Hematopoietic multipotent progenitor cell treated with erythropoietin and hydrocortisone succinate and interleukin-3 and kit ligand, for 17 days (in vitro differentiated cells): Measurements from ENCODE around the gene NAP1L4.

ENCODE experiments used
- DNase-seq: peaks from one replicate; pipeline ENCODE4 v3.0.0-alpha.2; 2015; ENCODE audit warnings: low spot score

NAP1L4 gene

DNA sequence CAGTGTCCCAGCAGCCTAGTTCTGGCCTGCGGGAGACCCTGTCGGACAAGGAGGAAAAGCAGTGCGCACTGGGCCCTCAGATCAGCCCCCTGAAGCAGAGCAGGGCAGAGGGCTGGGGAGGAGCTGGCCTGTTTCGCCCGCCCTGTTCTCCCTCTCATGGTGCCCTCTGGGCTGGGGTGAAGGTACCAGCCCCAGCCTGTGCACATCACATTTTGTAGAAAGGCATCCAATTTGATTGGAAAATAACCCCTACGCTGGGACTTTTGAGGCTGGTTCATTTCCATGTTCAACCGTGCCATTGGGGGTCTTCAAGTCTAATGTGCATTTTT lies 832 bp upstream of the NAP1L4 start:
- no peak for DNase-seq

- peak; percentile 73 for DNase-seq
Observed at GRCh38 chr11:2991452-2992233, 486 bp downstream of the NAP1L4 start.

DNA sequence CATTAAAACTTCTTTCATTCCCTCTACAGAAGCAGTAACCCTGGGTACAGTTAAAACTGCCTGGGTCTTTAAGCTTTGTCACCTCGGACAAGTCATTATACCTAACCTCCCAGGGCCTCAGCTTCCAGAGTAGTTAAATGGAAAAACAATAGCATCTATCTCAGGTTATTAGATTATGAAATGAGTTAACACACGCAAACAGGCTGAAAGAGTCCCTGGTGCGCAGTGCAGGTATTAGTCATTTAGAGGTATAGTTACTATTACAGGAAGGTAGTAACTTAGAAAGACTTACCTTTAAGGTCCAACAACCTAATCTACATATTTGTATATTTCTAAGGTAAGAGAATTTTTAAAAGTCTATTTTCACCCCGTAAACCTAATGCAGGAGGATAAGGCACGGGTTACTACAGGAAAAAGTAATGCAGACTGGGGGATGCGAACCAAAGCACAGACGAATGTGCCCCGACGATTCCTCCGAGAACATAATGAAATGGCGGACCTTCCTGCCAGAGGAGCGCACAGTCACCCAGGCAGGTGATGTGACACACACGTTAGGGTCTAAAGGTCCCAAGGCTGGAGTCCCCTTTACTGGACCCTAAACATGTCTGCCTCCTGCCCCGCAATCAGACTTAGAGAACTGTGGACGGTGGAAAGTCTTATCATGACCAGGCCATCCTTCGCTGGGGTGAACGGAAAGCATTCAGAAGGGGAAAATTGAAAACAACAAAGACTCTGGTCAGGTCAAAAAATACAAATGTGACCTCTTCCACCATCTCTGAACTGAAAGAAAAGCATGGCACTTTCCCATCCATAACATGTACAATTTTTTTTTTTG lies 1.3 kb downstream of the NAP1L4 start:
- DNase-seq, result peak; percentile 70

DNA sequence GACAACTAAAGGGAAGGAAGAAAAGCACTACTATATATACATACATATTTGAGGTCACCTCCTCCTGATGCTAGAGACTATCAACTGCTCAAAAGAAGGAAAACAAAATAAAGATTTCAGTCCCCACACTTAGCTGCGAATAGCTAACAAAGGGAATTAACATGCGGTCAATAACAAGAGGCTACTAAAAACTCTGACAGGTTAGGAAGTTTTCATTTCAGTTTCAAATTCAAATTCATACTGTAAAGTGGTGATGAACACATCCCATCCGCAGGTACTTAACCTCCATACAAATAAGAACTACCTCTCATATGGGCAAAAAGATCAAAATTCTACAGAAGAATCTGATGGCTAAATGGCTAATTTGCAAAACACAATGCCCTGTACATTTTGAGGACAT lies 2.6 kb downstream of the NAP1L4 start:
- DNase-seq, result no peak

DNA sequence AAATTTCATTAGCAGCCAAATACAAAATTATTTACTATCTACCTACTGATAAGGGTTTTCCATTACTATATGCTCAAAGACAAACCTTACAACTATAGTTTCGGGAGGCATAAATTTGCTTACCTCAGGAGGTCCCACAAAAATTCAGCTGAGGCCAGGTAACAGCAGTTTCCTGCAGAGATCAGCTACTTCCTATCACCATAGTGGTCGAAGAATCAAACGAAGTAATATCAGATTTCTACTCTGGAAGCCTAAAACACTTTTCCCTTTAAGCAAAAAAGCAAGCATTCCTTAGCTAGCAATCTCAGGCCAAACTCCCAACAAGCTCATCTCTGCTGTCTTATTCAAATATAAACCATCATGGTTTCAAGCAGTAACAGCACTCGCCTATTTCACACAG lies 3.1 kb downstream of the NAP1L4 start:
- DNase-seq, result no peak

GRCh38 chr11:2987881-2988861 lies 4.0 kb downstream of the NAP1L4 start:
- DNase-seq, result peak; percentile 76

GRCh38 chr11:2983908-2984307 lies 8.2 kb downstream of the NAP1L4 start:
- DNase-seq, result no peak

- DNase-seq, result no peak
Observed at GRCh38 chr11:2982214-2982613, 9.9 kb downstream of the NAP1L4 start.

- no peak for DNase-seq
Observed at GRCh38 chr11:2981130-2981529, 11.0 kb downstream of the NAP1L4 start.

- no peak for DNase-seq
Observed at GRCh38 chr11:2980168-2980840, 11.8 kb downstream of the NAP1L4 start.

GRCh38 chr11:2977113-2977512 lies 15.0 kb downstream of the NAP1L4 start:
- DNase-seq, result no peak

DNA sequence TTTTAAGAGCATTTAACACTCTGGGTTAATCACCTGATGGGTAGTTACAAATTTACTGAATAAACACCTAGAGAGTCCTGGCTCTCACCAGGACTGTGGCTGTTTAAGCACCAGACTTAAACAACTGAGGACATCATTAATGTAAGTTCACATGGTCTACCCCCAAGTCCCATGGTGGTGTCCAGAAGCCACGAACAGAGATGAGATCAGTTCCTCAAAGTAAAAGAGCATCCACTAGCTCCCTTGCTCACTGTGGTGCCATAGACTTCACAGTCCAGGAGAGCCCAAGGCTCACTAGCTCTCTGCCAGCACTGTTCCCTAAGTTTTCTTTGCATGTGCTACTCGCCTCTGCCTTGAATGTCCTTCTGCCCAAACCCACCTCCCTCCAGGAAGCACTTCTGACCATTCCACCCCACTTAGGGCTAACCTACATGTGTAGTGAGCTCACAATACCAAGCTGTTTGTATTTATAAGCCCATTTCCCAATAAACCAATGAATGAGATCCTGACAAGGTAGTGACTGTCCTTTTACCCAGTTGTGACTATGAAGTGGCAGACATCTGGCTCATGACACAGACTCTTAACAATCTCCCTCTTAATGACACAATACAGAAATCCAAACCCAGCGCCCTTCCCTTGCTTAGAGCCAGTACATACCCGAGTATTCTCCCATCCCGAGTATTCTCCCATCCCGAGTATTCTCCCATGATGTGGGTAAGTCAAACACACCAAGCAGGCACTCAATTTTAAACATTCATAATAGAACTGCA lies 15.7 kb downstream of the NAP1L4 start:
- no peak for DNase-seq

DNA sequence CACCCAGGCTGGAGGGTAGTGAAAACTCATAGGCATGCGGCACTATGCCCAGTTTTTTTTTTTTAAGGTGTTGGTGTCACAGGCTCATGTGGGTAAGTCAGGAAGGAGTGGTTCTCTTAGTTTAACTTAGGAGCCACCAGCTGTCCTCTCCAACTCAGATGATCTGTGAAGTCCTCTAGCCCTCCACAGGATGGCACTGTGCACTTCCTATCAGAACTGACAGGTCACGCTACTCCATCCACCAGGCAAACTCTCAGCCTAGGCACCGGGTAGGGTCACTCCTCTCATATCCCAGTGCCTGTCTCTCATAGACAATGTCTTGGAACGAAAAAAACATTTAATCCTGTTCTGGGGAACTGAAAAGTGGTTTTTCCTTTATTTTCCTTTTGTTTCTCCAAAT lies 16.5 kb downstream of the NAP1L4 start:
- DNase-seq, result peak; percentile 80

DNA sequence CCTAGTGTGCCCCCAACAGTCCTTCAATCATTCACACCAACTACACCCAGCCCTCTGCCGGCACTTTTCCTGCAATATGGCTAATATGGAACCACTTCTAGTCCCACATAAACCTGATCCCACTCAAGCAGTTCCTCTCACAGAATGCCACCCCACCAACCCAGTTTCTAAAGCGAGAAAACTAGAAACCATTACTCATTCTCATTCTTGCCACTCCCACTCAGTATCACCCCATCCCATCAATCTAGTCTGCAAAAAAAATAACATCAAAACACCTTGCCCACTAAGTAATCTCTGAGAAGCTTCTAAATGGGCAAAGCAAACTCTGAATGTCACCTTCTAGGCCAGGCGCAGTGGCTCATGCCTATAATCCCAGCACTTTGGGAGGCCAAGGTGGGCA lies 17.9 kb downstream of the NAP1L4 start:
- no peak for DNase-seq

DNA sequence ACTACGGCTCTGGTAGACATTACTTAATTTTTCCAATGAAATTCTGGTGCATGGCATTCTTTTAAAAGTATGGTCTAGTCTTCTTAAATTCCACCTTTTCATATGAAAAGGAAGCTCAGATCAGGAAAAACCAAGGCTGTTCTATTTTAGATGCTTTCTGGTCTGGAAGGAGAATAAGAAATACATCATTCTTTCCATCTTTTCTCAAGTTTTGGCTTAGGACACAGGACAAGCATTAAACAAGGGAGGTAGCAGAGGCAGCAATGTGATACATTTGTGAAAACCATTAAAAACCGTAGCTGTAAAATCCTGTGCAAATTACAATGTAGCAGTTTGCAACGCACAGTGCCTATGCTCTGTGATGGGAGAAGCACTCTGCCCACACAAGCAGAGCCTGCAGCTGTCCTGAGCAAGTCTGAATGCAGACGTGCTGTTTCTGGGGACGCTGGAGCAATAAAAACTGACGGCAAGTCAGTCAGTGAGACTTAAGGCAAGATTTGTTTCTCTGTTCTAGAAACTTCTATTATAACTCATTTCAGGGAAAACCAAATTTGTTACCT lies 23.7 kb downstream of the NAP1L4 start:
- no peak for DNase-seq

DNA sequence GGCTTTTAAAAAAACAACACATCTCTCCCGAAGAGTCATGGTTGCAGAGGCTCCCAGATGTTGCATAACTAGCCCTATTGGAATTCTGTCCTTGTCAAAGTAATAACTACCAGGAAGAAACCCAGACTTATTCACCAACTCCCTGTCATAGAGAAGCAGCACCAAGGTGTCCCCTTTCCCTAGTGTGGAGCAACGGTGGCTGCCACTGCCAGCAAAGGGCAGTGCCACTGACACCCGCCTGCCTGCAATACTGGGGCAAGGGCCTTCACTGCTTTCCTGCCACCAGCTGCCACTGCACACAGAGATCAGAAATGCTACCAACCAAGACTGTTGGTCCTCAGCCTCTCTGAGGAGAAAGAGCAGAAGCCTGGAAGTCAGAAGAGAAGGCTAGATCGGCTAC lies 27.3 kb downstream of the NAP1L4 start:
- no peak for DNase-seq

DNA sequence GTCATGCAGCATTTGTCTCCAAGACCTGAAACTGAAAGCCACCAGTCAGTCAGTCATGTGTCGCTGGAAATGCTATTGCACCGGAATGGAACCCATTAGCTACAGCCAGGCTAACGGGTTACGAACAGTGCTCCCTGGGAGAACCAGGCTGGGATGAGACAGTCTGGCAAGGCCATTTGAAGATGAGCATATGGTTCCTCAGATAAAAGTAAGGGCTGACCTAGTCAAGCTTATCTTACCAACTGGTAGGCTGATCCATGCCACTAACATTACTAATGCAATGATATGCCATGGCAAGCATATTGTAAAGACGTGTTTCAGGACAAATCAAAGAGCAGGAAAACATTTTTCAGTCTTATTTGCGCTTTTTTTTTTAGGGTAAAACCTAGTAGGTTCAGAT lies 28.4 kb downstream of the NAP1L4 start:
- DNase-seq, result peak; percentile 82

- peak; percentile 39 for DNase-seq
Observed at GRCh38 chr11:2963112-2963754, 28.9 kb downstream of the NAP1L4 start.

DNA sequence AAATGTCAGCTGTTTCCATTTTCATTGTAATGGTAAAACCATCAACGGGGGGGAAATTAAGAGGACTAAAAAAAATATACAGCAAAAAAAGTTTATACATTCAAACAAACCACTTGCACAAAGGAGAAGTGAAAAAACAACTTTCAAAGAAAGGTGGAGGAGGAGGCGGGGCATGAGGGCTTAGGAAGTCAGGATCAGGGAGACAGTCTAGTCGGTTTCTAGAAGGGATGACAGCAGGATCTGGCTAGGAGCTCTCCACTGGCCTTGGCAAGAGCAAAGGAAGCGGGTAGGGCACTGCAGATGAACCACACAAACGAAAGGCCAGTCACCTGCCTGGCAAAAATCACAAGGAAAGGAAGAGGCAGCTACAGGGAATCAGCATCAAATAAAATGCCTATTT lies 31.0 kb downstream of the NAP1L4 start:
- no peak for DNase-seq

DNA sequence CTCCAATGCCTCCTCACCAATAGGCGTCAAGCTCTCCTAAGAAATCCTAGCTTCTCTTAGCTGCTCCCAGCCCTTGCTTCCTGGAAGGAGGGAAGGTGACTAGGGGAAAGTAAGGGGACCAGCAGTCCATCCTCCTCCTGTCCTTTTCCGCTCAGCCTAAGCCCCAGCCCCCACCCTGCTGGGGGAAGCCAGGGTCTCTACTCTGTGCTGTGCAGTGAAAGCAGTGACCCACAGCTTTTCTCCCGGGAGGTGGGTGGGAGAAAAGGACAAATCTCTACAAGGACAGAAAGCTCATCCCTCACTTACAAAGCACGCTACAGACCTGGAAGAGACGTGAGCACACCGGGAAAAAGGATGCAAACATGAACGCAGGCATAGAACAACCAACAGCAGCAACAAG lies 32.0 kb downstream of the NAP1L4 start:
- DNase-seq, result no peak
